ENCODE data around the gene ITGB8. TPM values are rescaled to one million over a fixed set of nuclear protein-coding genes. Genes with fewer than 3 reads are reported as not detected.

ITGB8 gene
- total RNA-seq, 2 donors from 2014 or later: 9.5 to 11.9 TPM

- H3K36me3 ChIP-seq: no peaks in the 10 kb centered on the region
- peaks cover 0 to 13% of the 10 kb centered on the region in 2 donors for H3K4me1 ChIP-seq (ENCODE audit: control insufficient read depth in 1 of 2, low read depth in 2 of 2)
- no peak overlapping the region for H3K27ac ChIP-seq
- no peak for ATAC-seq (ENCODE audit: insufficient number of reproducible peaks, low FRiP score, low read depth)
- no peak overlapping the region for H3K4me3 ChIP-seq
- H3K27me3 ChIP-seq (replicated peaks; ENCODE audit: insufficient read depth): no peaks in the 10 kb centered on the region
- TF ChIP-seq, protein P1, sequence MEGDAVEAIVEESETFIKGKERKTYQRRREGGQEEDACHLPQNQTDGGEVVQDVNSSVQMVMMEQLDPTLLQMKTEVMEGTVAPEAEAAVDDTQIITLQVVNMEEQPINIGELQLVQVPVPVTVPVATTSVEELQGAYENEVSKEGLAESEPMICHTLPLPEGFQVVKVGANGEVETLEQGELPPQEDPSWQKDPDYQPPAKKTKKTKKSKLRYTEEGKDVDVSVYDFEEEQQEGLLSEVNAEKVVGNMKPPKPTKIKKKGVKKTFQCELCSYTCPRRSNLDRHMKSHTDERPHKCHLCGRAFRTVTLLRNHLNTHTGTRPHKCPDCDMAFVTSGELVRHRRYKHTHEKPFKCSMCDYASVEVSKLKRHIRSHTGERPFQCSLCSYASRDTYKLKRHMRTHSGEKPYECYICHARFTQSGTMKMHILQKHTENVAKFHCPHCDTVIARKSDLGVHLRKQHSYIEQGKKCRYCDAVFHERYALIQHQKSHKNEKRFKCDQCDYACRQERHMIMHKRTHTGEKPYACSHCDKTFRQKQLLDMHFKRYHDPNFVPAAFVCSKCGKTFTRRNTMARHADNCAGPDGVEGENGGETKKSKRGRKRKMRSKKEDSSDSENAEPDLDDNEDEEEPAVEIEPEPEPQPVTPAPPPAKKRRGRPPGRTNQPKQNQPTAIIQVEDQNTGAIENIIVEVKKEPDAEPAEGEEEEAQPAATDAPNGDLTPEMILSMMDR (IDR thresholded peaks at IDR 0.05): no peak
- no peak for DNase-seq (ENCODE audit: low spot score)
- no peaks in the 10 kb centered on the region for H3K9me3 ChIP-seq
Measured at GRCh38 chr7:20365486-20365885, 34.8 kb downstream of the ITGB8 start.

GRCh38 chr7:20374399-20374798 is 43.7 kb downstream of the ITGB8 start:
- no peak overlapping the region for H3K27ac ChIP-seq
- TF ChIP-seq, protein P1 (IDR thresholded peaks at IDR 0.05): no peak
- no peak for ATAC-seq (ENCODE audit: insufficient number of reproducible peaks, low FRiP score, low read depth)
- DNase-seq (ENCODE audit: low spot score): no peak
- no peaks in the 10 kb centered on the region for H3K36me3 ChIP-seq
- no peaks in the 10 kb centered on the region for H3K4me1 ChIP-seq (ENCODE audit: control insufficient read depth in 1 of 2, low read depth in 2 of 2)
- no peak overlapping the region for H3K4me3 ChIP-seq
- no peaks in the 10 kb centered on the region for H3K9me3 ChIP-seq
- H3K27me3 ChIP-seq (replicated peaks; ENCODE audit: insufficient read depth): no peaks in the 10 kb centered on the region

- no peaks in the 10 kb centered on the region for H3K36me3 ChIP-seq
- no peak overlapping the region for H3K27ac ChIP-seq
- no peaks in the 10 kb centered on the region for H3K4me1 ChIP-seq (ENCODE audit: control insufficient read depth in 1 of 2, low read depth in 2 of 2)
- H3K27me3 ChIP-seq (replicated peaks; ENCODE audit: insufficient read depth): no peaks in the 10 kb centered on the region
- ATAC-seq (ENCODE audit: insufficient number of reproducible peaks, low FRiP score, low read depth) (no peak), DNase-seq (ENCODE audit: low spot score) (no peak)
- H3K9me3 ChIP-seq: no peaks in the 10 kb centered on the region
- no peak overlapping the region for H3K4me3 ChIP-seq
- TF ChIP-seq, protein P1 (IDR thresholded peaks at IDR 0.05): no peak
Measured at GRCh38 chr7:20376796-20377195, 46.1 kb downstream of the ITGB8 start.

GRCh38 chr7:20381406-20382034 is 50.8 kb downstream of the ITGB8 start:
- TF ChIP-seq, protein P1 (IDR thresholded peaks at IDR 0.05): no peak
- H3K4me1 ChIP-seq (ENCODE audit: control insufficient read depth in 1 of 2, low read depth in 2 of 2): no peaks in the 10 kb centered on the region
- H3K36me3 ChIP-seq: no peaks in the 10 kb centered on the region
- no peaks in the 10 kb centered on the region for H3K27me3 ChIP-seq (replicated peaks; ENCODE audit: insufficient read depth)
- ATAC-seq (ENCODE audit: insufficient number of reproducible peaks, low FRiP score, low read depth) (no peak), DNase-seq (ENCODE audit: low spot score) (no peak)
- H3K9me3 ChIP-seq: no peaks in the 10 kb centered on the region
- no peak overlapping the region for H3K27ac ChIP-seq
- no peak overlapping the region for H3K4me3 ChIP-seq

- H3K4me1 ChIP-seq (ENCODE audit: control insufficient read depth in 1 of 2, low read depth in 2 of 2): no peaks in the 10 kb centered on the region
- H3K9me3 ChIP-seq: no peaks in the 10 kb centered on the region
- no peaks in the 10 kb centered on the region for H3K36me3 ChIP-seq
- H3K27ac ChIP-seq: no peak overlapping the region
- ATAC-seq (ENCODE audit: insufficient number of reproducible peaks, low FRiP score, low read depth) (no peak), DNase-seq (ENCODE audit: low spot score) (no peak)
- no peaks in the 10 kb centered on the region for H3K27me3 ChIP-seq (replicated peaks; ENCODE audit: insufficient read depth)
- no peak overlapping the region for H3K4me3 ChIP-seq
- TF ChIP-seq, protein P1 (IDR thresholded peaks at IDR 0.05): no peak
Measured at GRCh38 chr7:20383351-20383750, 52.7 kb downstream of the ITGB8 start.

Measured in thoracic aorta (tissue), 2 donors.